Adrenal gland (tissue), 5 donors: ENCODE measurements around the gene ZNF628.

Experiments used
- CTCF ChIP-seq, 6 experiments: fragments of 450-650 bp in 4 of 6; fragments of 200-600 bp in 2 of 6; sonication (generic) in 1 of 6; IDR thresholded peaks; 1 replicate in 5 of 6; 2 replicates in 1 of 6; pipeline versions ENCODE4 v1.5.1 to v1.8.0; 2016 to 2021; ENCODE audit warnings: antibody characterized with exemption in 6 of 6, mild to moderate bottlenecking in 2 of 6, moderate library complexity in 1 of 6
- POLR2A ChIP-seq, 2 donors: fragments of 450-650 bp; IDR thresholded peaks; one replicate each; pipeline ENCODE4 v1.6.1; 2017; ENCODE audit warnings: antibody characterized with exemption in 2 of 2, mild to moderate bottlenecking in 2 of 2, moderate library complexity in 1 of 2
- donor health status: DM: no; HTN: no; CAD: no.

GRCh38 chr19:55442372-55442961 lies 34.0 kb upstream of the ZNF628 start:
- no peak for TF ChIP-seq CTCF (IDR thresholded peaks at IDR 0.05)
- no peak for TF ChIP-seq POLR2A (IDR thresholded peaks at IDR 0.05)
